ENCODE results near the gene SMCO4. TPM values are rescaled to one million over a fixed set of nuclear protein-coding genes. Genes with fewer than 3 reads are reported as not detected.

SMCO4 gene
- total RNA-seq, 1 experiment from 2014 or later, result 14.1 TPM

DNA sequence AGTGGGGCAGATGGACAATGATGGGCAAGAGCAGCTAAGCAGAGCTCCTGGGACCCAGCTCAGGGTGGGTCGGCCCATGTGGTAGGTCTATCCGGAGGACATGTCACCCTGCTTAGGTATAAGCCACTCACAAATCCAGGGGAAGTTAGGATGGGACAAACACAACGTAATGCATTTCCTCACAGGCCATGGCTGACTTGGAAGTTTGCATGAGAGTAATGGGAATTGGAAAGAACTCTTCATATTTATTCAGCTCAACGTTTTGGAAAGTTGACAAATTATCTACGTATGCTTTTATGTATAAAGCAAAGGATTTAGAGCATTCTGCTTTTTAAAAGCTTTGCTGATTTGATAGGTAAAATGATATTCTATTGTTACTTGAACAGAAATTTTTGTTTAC, 74.9 kb downstream of the SMCO4 start:
- DNase-seq (ENCODE audit: low read depth, low spot score) (no peak), ATAC-seq (no peak)
- H3K9me3 ChIP-seq (ENCODE audit: control insufficient read depth, insufficient read depth, low read depth, low read length), result no peaks in the 10 kb centered on the region
- no TSS peak for BruUV-seq (replicated peaks)
- POLR2A ChIA-PET, result no interaction called here
- in situ Hi-C loops (cut with HindIII; ENCODE audit: low pct_unique_long_range_greater_than_20kb, low sequenced_read_pairs) (no loop called here), intact Hi-C loops (cut with micrococcal nuclease; ENCODE audit: unreplicated experiment) (loop anchor here (5.0 kb wide), 1 partner anchor 184 kb away; no protein-coding TSS in a partner anchor)
- H3K27me3 ChIP-seq (ENCODE audit: control insufficient read depth, insufficient read depth, low read length), result peaks cover 2% of the 10 kb centered on the region; the same call in 1 of the 2 replicates
- H3K4me1 ChIP-seq (ENCODE audit: control insufficient read depth, insufficient read depth, low read length), result no peaks in the 10 kb centered on the region
- no peak overlapping the region for H3K4me3 ChIP-seq (ENCODE audit: low read depth in 2 of 2, low read length in 2 of 2)
- TF ChIP-seq TCF7L2 (IDR thresholded peaks at IDR 0.05; ENCODE audit: low read depth, low read length) (no peak), SIN3A (IDR thresholded peaks at IDR 0.05; ENCODE audit: borderline replicate concordance, insufficient read depth, low read depth, low read length) (no peak), POLR2AphosphoS5 (IDR thresholded peaks at IDR 0.05; ENCODE audit: low read depth, low read length) (no peak)
- TF ChIP-seq, protein P1, sequence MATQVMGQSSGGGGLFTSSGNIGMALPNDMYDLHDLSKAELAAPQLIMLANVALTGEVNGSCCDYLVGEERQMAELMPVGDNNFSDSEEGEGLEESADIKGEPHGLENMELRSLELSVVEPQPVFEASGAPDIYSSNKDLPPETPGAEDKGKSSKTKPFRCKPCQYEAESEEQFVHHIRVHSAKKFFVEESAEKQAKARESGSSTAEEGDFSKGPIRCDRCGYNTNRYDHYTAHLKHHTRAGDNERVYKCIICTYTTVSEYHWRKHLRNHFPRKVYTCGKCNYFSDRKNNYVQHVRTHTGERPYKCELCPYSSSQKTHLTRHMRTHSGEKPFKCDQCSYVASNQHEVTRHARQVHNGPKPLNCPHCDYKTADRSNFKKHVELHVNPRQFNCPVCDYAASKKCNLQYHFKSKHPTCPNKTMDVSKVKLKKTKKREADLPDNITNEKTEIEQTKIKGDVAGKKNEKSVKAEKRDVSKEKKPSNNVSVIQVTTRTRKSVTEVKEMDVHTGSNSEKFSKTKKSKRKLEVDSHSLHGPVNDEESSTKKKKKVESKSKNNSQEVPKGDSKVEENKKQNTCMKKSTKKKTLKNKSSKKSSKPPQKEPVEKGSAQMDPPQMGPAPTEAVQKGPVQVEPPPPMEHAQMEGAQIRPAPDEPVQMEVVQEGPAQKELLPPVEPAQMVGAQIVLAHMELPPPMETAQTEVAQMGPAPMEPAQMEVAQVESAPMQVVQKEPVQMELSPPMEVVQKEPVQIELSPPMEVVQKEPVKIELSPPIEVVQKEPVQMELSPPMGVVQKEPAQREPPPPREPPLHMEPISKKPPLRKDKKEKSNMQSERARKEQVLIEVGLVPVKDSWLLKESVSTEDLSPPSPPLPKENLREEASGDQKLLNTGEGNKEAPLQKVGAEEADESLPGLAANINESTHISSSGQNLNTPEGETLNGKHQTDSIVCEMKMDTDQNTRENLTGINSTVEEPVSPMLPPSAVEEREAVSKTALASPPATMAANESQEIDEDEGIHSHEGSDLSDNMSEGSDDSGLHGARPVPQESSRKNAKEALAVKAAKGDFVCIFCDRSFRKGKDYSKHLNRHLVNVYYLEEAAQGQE (IDR thresholded peaks at IDR 0.05; ENCODE audit: insufficient read depth in 1 of 2, low read depth in 2 of 2, low read length in 1 of 2), result no peak
- TF ChIP-seq, protein P2, sequence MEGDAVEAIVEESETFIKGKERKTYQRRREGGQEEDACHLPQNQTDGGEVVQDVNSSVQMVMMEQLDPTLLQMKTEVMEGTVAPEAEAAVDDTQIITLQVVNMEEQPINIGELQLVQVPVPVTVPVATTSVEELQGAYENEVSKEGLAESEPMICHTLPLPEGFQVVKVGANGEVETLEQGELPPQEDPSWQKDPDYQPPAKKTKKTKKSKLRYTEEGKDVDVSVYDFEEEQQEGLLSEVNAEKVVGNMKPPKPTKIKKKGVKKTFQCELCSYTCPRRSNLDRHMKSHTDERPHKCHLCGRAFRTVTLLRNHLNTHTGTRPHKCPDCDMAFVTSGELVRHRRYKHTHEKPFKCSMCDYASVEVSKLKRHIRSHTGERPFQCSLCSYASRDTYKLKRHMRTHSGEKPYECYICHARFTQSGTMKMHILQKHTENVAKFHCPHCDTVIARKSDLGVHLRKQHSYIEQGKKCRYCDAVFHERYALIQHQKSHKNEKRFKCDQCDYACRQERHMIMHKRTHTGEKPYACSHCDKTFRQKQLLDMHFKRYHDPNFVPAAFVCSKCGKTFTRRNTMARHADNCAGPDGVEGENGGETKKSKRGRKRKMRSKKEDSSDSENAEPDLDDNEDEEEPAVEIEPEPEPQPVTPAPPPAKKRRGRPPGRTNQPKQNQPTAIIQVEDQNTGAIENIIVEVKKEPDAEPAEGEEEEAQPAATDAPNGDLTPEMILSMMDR (IDR thresholded peaks at IDR 0.05), result no peak
- CTCF ChIA-PET, result no interaction called here
- H3K27ac ChIP-seq (ENCODE audit: low read length), result no peak overlapping the region
- H3K36me3 ChIP-seq (ENCODE audit: control insufficient read depth, insufficient read depth, low read length), result no peaks in the 10 kb centered on the region

DNA sequence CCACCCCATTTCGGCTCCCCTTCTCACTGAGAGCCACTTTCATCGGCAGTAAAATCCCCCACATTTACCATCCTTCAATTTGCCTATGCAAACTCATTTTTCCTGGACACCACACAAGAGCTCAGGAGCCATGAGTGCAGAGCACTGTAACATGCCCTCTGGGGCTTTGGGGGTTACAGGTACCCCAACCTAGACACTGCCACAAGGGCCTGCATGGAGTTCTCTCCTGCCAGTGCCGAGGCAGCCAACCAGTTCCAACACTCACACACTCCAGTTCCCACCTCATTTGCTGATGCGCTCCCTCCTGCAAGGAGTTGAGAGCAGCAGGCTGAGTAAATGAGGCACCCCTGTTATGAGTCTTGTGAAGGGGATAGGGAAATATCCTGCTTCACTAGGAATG, 76.1 kb downstream of the SMCO4 start:
- BruUV-seq (replicated peaks), result no TSS peak
- POLR2A ChIA-PET, result no interaction called here

More for the DNA sequence above, 76.1 kb downstream of the SMCO4 start:
- H3K9me3 ChIP-seq (ENCODE audit: control insufficient read depth, insufficient read depth, low read depth, low read length), result no peaks in the 10 kb centered on the region
- no peak overlapping the region for H3K4me3 ChIP-seq (ENCODE audit: low read depth in 2 of 2, low read length in 2 of 2)
- in situ Hi-C loops (cut with HindIII; ENCODE audit: low pct_unique_long_range_greater_than_20kb, low sequenced_read_pairs), result no loop called here
- CTCF ChIA-PET, result no interaction called here
- no peaks in the 10 kb centered on the region for H3K36me3 ChIP-seq (ENCODE audit: control insufficient read depth, insufficient read depth, low read length)
- H3K4me1 ChIP-seq (ENCODE audit: control insufficient read depth, insufficient read depth, low read length), result no peaks in the 10 kb centered on the region
- no peak overlapping the region for H3K27ac ChIP-seq (ENCODE audit: low read length)
- intact Hi-C loops (cut with micrococcal nuclease; ENCODE audit: unreplicated experiment), result loop anchor here (5.0 kb wide), 1 partner anchor 185 kb away; no protein-coding TSS in a partner anchor
- H3K27me3 ChIP-seq (ENCODE audit: control insufficient read depth, insufficient read depth, low read length), result peaks cover 2% of the 10 kb centered on the region; the same call in 1 of the 2 replicates
- TF ChIP-seq, protein P2 (IDR thresholded peaks at IDR 0.05), result no peak
- TF ChIP-seq POLR2AphosphoS5 (IDR thresholded peaks at IDR 0.05; ENCODE audit: low read depth, low read length), result no peak
- no peak for TF ChIP-seq TCF7L2 (IDR thresholded peaks at IDR 0.05; ENCODE audit: low read depth, low read length)
- TF ChIP-seq SIN3A (IDR thresholded peaks at IDR 0.05; ENCODE audit: borderline replicate concordance, insufficient read depth, low read depth, low read length), result no peak
- TF ChIP-seq, protein P1 (IDR thresholded peaks at IDR 0.05; ENCODE audit: insufficient read depth in 1 of 2, low read depth in 2 of 2, low read length in 1 of 2), result no peak
- DNase-seq (ENCODE audit: low read depth, low spot score) (no peak), ATAC-seq (0 out of 2 replicates have a peak, but pooled peaks have one; percentile 42)

Data from Panc1 (cell line).